ENCODE measurements around the gene KREMEN1. TPM values are rescaled to one million over a fixed set of nuclear protein-coding genes. Genes with fewer than 3 reads are reported as not detected.

Gene KREMEN1
- total RNA-seq, 1 donor from 2014 or later = 10.7 TPM

GRCh38 chr22:29136782-29137700, 64.2 kb downstream of the KREMEN1 start:
- intact Hi-C loops (cut with DNase I) = no loop called here
- Histone ChIP-seq H3K4me1 (no peaks in the 10 kb centered on the region), H3K4me3 (no peak overlapping the region), H3K9me3 (no peaks in the 10 kb centered on the region), H3K27ac (no peak overlapping the region), H3K27me3 (no peaks in the 10 kb centered on the region), H3K36me3 (peaks cover 11 to 44% of the 10 kb centered on the region in 2 donors)
- no peak for DNase-seq (ENCODE audit: low spot score in 2 of 2)
- TF ChIP-seq CTCF (IDR thresholded peaks at IDR 0.05) = no peak

- Histone ChIP-seq H3K27me3 (no peaks in the 10 kb centered on the region), H3K9me3 (no peaks in the 10 kb centered on the region), H3K4me3 (no peak overlapping the region), H3K36me3 (peaks cover 18 to 51% of the 10 kb centered on the region in 2 donors), H3K4me1 (no peaks in the 10 kb centered on the region), H3K27ac (no peak overlapping the region)
- intact Hi-C loops (cut with DNase I) = no loop called here
- TF ChIP-seq CTCF (IDR thresholded peaks at IDR 0.05) = no peak
- peak in 1 of 2 donors; percentile 54 for DNase-seq (ENCODE audit: low spot score in 2 of 2)
These were observed 65.9 kb downstream of the KREMEN1 start for GRCh38 chr22:29138556-29139305.

- H3K27me3 ChIP-seq = no peaks in the 10 kb centered on the region
- DNase-seq (ENCODE audit: low spot score in 2 of 2) = peak in 1 of 2 donors; percentile 53
- no peak overlapping the region for H3K27ac ChIP-seq
- peaks cover 22 to 56% of the 10 kb centered on the region in 2 donors for H3K36me3 ChIP-seq
- no peaks in the 10 kb centered on the region for H3K4me1 ChIP-seq
- intact Hi-C loops (cut with DNase I) = no loop called here
- H3K4me3 ChIP-seq = no peak overlapping the region
- no peaks in the 10 kb centered on the region for H3K9me3 ChIP-seq
- no peak for TF ChIP-seq CTCF (IDR thresholded peaks at IDR 0.05)
These were observed 67.3 kb downstream of the KREMEN1 start for GRCh38 chr22:29139965-29140782.

- Histone ChIP-seq H3K27ac (no peak overlapping the region), H3K4me1 (no peaks in the 10 kb centered on the region), H3K9me3 (no peaks in the 10 kb centered on the region), H3K27me3 (no peaks in the 10 kb centered on the region), H3K4me3 (no peak overlapping the region), H3K36me3 (peaks cover 22 to 56% of the 10 kb centered on the region in 2 donors)
- no peak for TF ChIP-seq CTCF (IDR thresholded peaks at IDR 0.05)
- peak in 1 of 2 donors; percentile 34 for DNase-seq (ENCODE audit: low spot score in 2 of 2)
- intact Hi-C loops (cut with DNase I) = no loop called here
These were observed 68.3 kb downstream of the KREMEN1 start for GRCh38 chr22:29141078-29141688.

GRCh38 chr22:29142116-29142515, 69.3 kb downstream of the KREMEN1 start:
- Histone ChIP-seq H3K4me1 (no peaks in the 10 kb centered on the region), H3K9me3 (no peaks in the 10 kb centered on the region), H3K4me3 (no peak overlapping the region), H3K27ac (no peak overlapping the region), H3K27me3 (no peaks in the 10 kb centered on the region), H3K36me3 (peaks cover 22 to 56% of the 10 kb centered on the region in 2 donors)
- peak in 1 of 2 donors; percentile 22 for DNase-seq (ENCODE audit: low spot score in 2 of 2)
- intact Hi-C loops (cut with DNase I) = no loop called here
- no peak for TF ChIP-seq CTCF (IDR thresholded peaks at IDR 0.05)

All from ascending aorta (tissue), 2 donors.